DND-41 (cell line): ENCODE measurements around the gene KRT83.

Experiments
- ATAC-seq: fragments of 200-7000 bp; cut with Tn5 transposase; 3 replicates; pipeline ENCODE4 v1.9.1; 2021; ENCODE audit warnings: low read depth; ENCODE audit not compliant: insufficient read depth
- DNase-seq: peaks from one replicate; pipeline ENCODE4 v3.0.0-alpha.2; 2020
- H2AFZ ChIP-seq: 2 replicates; pipeline ENCODE4 v1.6.0; 2012; ENCODE audit warnings: low read depth, low read length
- H3K27ac ChIP-seq: 2 replicates; pipeline ENCODE4 v1.5.1; 2012; ENCODE audit warnings: low read length, inconsistent platforms
- H3K27me3 ChIP-seq: fragments of 200-600 bp; sonication (generic); 2 replicates; pipeline ENCODE4 v1.6.0; 2012; ENCODE audit warnings: low read length, mild to moderate bottlenecking, inconsistent platforms; ENCODE audit not compliant: insufficient read depth, poor library complexity
- H3K36me3 ChIP-seq: 2 replicates; pipeline ENCODE4 v1.5.1; 2012; ENCODE audit warnings: low read length, inconsistent platforms; ENCODE audit not compliant: insufficient read depth
- H3K4me1 ChIP-seq: 2 replicates; pipeline ENCODE4 v1.5.1; 2012; ENCODE audit warnings: mild to moderate bottlenecking, low read length; ENCODE audit not compliant: insufficient read depth
- H3K4me2 ChIP-seq: 2 replicates; pipeline ENCODE4 v1.6.0; 2012; ENCODE audit warnings: mild to moderate bottlenecking, moderate library complexity, low read length, inconsistent platforms; ENCODE audit not compliant: insufficient read depth
- H3K4me3 ChIP-seq, 2 experiments: fragments of 200-600 bp in 1 of 2; shearing (Covaris generic) in 1 of 2; 2 replicates each; pipeline ENCODE4 v1.5.1; 2012 to 2016; ENCODE audit warnings: inconsistent platforms in 2 of 2, low read length in 2 of 2, mild to moderate bottlenecking in 2 of 2, low read depth in 1 of 2, moderate library complexity in 1 of 2
- H3K79me2 ChIP-seq: 2 replicates; pipeline ENCODE4 v1.6.0; 2012; ENCODE audit warnings: low read length, inconsistent platforms; ENCODE audit not compliant: insufficient read depth
- H3K9ac ChIP-seq: 2 replicates; pipeline ENCODE4 v1.6.0; 2012; ENCODE audit warnings: low read depth, mild to moderate bottlenecking, inconsistent platforms, low read length, moderate library complexity
- H3K9me3 ChIP-seq: 2 replicates; pipeline ENCODE4 v1.5.1; 2012; ENCODE audit warnings: low read length, moderate library complexity, mild to moderate bottlenecking, inconsistent platforms; ENCODE audit not compliant: insufficient read depth, severe bottlenecking
- H4K20me1 ChIP-seq: 2 replicates; pipeline ENCODE4 v1.6.0; 2012; ENCODE audit warnings: low read length; ENCODE audit not compliant: insufficient read depth
- CTCF ChIP-seq: IDR thresholded peaks from 2 replicates; pipeline ENCODE4 v1.5.1; 2012; ENCODE audit warnings: borderline replicate concordance, low read length, moderate library complexity, mild to moderate bottlenecking; ENCODE audit not compliant: poor library complexity, severe bottlenecking; ENCODE audit errors: extremely low read depth
- EZH2 ChIP-seq: IDR thresholded peaks from 3 replicates; pipeline ENCODE4 v1.6.1; 2012; ENCODE audit warnings: borderline replicate concordance, low read depth, mild to moderate bottlenecking, moderate library complexity, low read length, inconsistent platforms; ENCODE audit not compliant: severe bottlenecking

Gene KRT83

GRCh38 chr12:52267266-52267665, 53.9 kb downstream of the KRT83 start:
- TF ChIP-seq EZH2 (no peak), CTCF (no peak)
- DNase-seq (no peak), ATAC-seq (no peak)
- no peaks in the 10 kb centered on the region for H3K9me3 ChIP-seq
- no peaks in the 10 kb centered on the region for H3K79me2 ChIP-seq
- no peaks in the 10 kb centered on the region for H3K27me3 ChIP-seq
- no peak overlapping the region for H3K9ac ChIP-seq
- H3K4me2 ChIP-seq, result no peak overlapping the region
- no peak overlapping the region for H3K4me3 ChIP-seq
- H3K36me3 ChIP-seq, result no peaks in the 10 kb centered on the region
- H3K27ac ChIP-seq, result no peak overlapping the region
- no peaks in the 10 kb centered on the region for H3K4me1 ChIP-seq
- no peak overlapping the region for H2AFZ ChIP-seq
- H4K20me1 ChIP-seq, result peaks cover 4% of the 10 kb centered on the region; the same call in 1 of the 2 replicates

GRCh38 chr12:52266514-52266913, 54.7 kb downstream of the KRT83 start:
- no peak for ATAC-seq
- H3K9ac ChIP-seq, result no peak overlapping the region
- no peaks in the 10 kb centered on the region for H3K4me1 ChIP-seq
- peaks cover 4% of the 10 kb centered on the region; the same call in 1 of the 2 replicates for H4K20me1 ChIP-seq
- H3K79me2 ChIP-seq, result no peaks in the 10 kb centered on the region
- DNase-seq, result no peak
- no peak overlapping the region for H3K4me2 ChIP-seq
- peaks cover 3% of the 10 kb centered on the region for H3K27me3 ChIP-seq
- TF ChIP-seq EZH2, result no peak
- H3K9me3 ChIP-seq, result no peaks in the 10 kb centered on the region
- no peak overlapping the region for H3K27ac ChIP-seq
- H3K36me3 ChIP-seq, result no peaks in the 10 kb centered on the region
- H2AFZ ChIP-seq, result no peak overlapping the region
- H3K4me3 ChIP-seq, result no peak overlapping the region

- DNase-seq, result no peak
- Histone ChIP-seq H4K20me1 (no peaks in the 10 kb centered on the region), H3K4me1 (no peaks in the 10 kb centered on the region)
Observed at GRCh38 chr12:52264435-52264825, 56.8 kb downstream of the KRT83 start.

More at GRCh38 chr12:52264435-52264825, 56.8 kb downstream of the KRT83 start:
- H3K79me2 ChIP-seq, result no peaks in the 10 kb centered on the region
- TF ChIP-seq EZH2, result no peak
- TF ChIP-seq CTCF, result no peak
- no peak overlapping the region for H3K27ac ChIP-seq
- no peak for ATAC-seq
- no peak overlapping the region for H3K4me3 ChIP-seq
- H3K27me3 ChIP-seq, result peaks cover 6% of the 10 kb centered on the region
- H3K9ac ChIP-seq, result no peak overlapping the region
- no peaks in the 10 kb centered on the region for H3K9me3 ChIP-seq
- no peaks in the 10 kb centered on the region for H3K36me3 ChIP-seq
- no peak overlapping the region for H2AFZ ChIP-seq
- H3K4me2 ChIP-seq, result no peak overlapping the region
